Stimulated activated CD8-positive, alpha-beta memory T cell treated with anti-CD3 and anti-CD28 coated beads, Interleukin-15, amount 100 ng/mL, for 4 hours (primary cell): Measurements from ENCODE around the gene MYL2.
A peak's percentile ranks its signal among the peaks of the same experiment; 100 is the strongest.
"Not testable (repeated sequence)": the region's sequence is repeated elsewhere in the genome, so short reads cannot be mapped to it uniquely, and the experiment has no call there.

ENCODE experiments used
- DNase-seq, 2 donors: peaks; one replicate each; pipeline ENCODE4 v3.0.0-alpha.2; 2020; ENCODE audit warnings: low read depth in 2 of 2

Gene MYL2

GRCh38 chr12:110920324-110920910 lies at the start of gene MYL2:
Gene MYL2, minus strand, starts transcription at chr12:110920579. Its CDS starts 50 bp downstream, at chr12:110920529.
- no peak for DNase-seq

- DNase-seq: no peak
These were observed 45.8 kb upstream of the MYL2 start for GRCh38 chr12:110966081-110966760.

GRCh38 chr12:110965574-110965973 lies 45.2 kb upstream of the MYL2 start:
- DNase-seq: no peak

- DNase-seq: no peak
These were observed 40.4 kb upstream of the MYL2 start for GRCh38 chr12:110960795-110961194.

- DNase-seq: no peak
These were observed 37.3 kb upstream of the MYL2 start for GRCh38 chr12:110957652-110958051.

GRCh38 chr12:110957159-110957558 lies 36.8 kb upstream of the MYL2 start:
- DNase-seq: no peak

GRCh38 chr12:110950867-110951266 lies 30.5 kb upstream of the MYL2 start:
- DNase-seq: not testable (repeated sequence)

GRCh38 chr12:110950466-110950865 lies 30.1 kb upstream of the MYL2 start:
- DNase-seq: not testable (repeated sequence)

GRCh38 chr12:110948041-110948440 lies 27.7 kb upstream of the MYL2 start:
- no peak for DNase-seq

- no peak for DNase-seq
These were observed 23.0 kb upstream of the MYL2 start for GRCh38 chr12:110943373-110943772.

- no peak for DNase-seq
These were observed 21.0 kb upstream of the MYL2 start for GRCh38 chr12:110941391-110941790.

GRCh38 chr12:110940933-110941332 lies 20.6 kb upstream of the MYL2 start:
- no peak for DNase-seq

GRCh38 chr12:110940296-110940695 lies 19.9 kb upstream of the MYL2 start:
- DNase-seq: no peak

GRCh38 chr12:110937104-110937641 lies 16.8 kb upstream of the MYL2 start:
- DNase-seq: peak in 1 of 2 donors; percentile 12

- no peak for DNase-seq
These were observed 16.2 kb upstream of the MYL2 start for GRCh38 chr12:110936367-110937103.

GRCh38 chr12:110935588-110935987 lies 15.2 kb upstream of the MYL2 start:
- no peak for DNase-seq

GRCh38 chr12:110934093-110934852 lies 13.9 kb upstream of the MYL2 start:
- no peak for DNase-seq

- DNase-seq: no peak
These were observed 13.1 kb upstream of the MYL2 start for GRCh38 chr12:110933326-110933974.

GRCh38 chr12:110932046-110932445 lies 11.7 kb upstream of the MYL2 start:
- DNase-seq: no peak

GRCh38 chr12:110931315-110931728 lies 10.9 kb upstream of the MYL2 start:
- DNase-seq: no peak
